Activated naive CD8-positive, alpha-beta T cell treated with anti-CD3 and anti-CD28 coated beads, Interleukin-2, amount 10 ng/mL, durations not matched to agents 7 days and 5 days (primary cell): Measurements from ENCODE around the gene TBC1D19. TPM values are rescaled to one million over a fixed set of nuclear protein-coding genes. Genes with fewer than 3 reads are reported as not detected.
"Not testable (repeated sequence)": the region's sequence is repeated elsewhere in the genome, so short reads cannot be mapped to it uniquely, and the experiment has no call there.

Source experiments
- ATAC-seq: fragments of 150-1000 bp; cut with Tn5 transposase; one replicate; pipeline ENCODE4 v1.10.0; 2021; ENCODE audit warnings: low read depth, moderate library complexity
- POLR2A ChIA-PET: fragments of 350-600 bp; sonication (Branson Sonifier 250); formaldehyde crosslinking; loops from one replicate; lab custom pipeline; 2021; ENCODE audit warnings: antibody characterized with exemption; lab: Charles Lee
- DNase-seq: peaks from one replicate; pipeline ENCODE4 v3.0.0; 2021
- H3K27ac Mint-ChIP-seq: one replicate; pipeline ENCODE4 v1.8.0; 2022; ENCODE audit warnings: mild to moderate bottlenecking, mixed read lengths
- H3K27me3 Mint-ChIP-seq: one replicate; pipeline ENCODE4 v1.8.0; 2022; ENCODE audit warnings: mild to moderate bottlenecking, moderate library complexity, mixed read lengths
- H3K36me3 Mint-ChIP-seq: one replicate; pipeline ENCODE4 v1.8.0; 2021; ENCODE audit warnings: mild to moderate bottlenecking, mixed read lengths
- H3K4me1 Mint-ChIP-seq: one replicate; pipeline ENCODE4 v1.8.0; 2021; ENCODE audit warnings: mixed read lengths
- H3K4me3 Mint-ChIP-seq: one replicate; pipeline ENCODE4 v1.8.0; 2022; ENCODE audit warnings: mild to moderate bottlenecking, moderate library complexity, mixed read lengths
- H3K9me3 Mint-ChIP-seq: one replicate; pipeline ENCODE4 v1.8.0; 2021; ENCODE audit warnings: mixed read lengths
- total RNA-seq, 2 experiments: library from RNA; stranded (reverse); gene quantifications; one replicate each; pipeline ENCODE4 v1.2.3, GENCODE V29; 2021

Gene TBC1D19
- total RNA-seq, 2 experiments from 2014 or later = 6.5 to 7.0 TPM

- no peak overlapping the region for H3K4me3 Mint-ChIP-seq
- no peaks in the 10 kb centered on the region for H3K36me3 Mint-ChIP-seq
- H3K9me3 Mint-ChIP-seq = no peaks in the 10 kb centered on the region
- H3K27ac Mint-ChIP-seq = no peak overlapping the region
- peaks cover 12% of the 10 kb centered on the region for H3K4me1 Mint-ChIP-seq
- no peak for DNase-seq
- POLR2A ChIA-PET = no interaction called here
- H3K27me3 Mint-ChIP-seq = peaks cover 8% of the 10 kb centered on the region
- no peak for ATAC-seq
Measured at GRCh38 chr4:26579169-26579568, 4.7 kb upstream of the TBC1D19 start.

GRCh38 chr4:26581341-26581740 is 2.5 kb upstream of the TBC1D19 start:
- peaks cover 20% of the 10 kb centered on the region for H3K4me1 Mint-ChIP-seq
- POLR2A ChIA-PET, H3K4me3 Mint-ChIP-seq: not testable (repeated sequence)

GRCh38 chr4:26583538-26583864 is 383 bp upstream of the TBC1D19 start:
- Mint-ChIP-seq H3K27ac (peak overlapping the region; percentile 93), H3K36me3 (no peaks in the 10 kb centered on the region), H3K4me1 (peaks cover 20% of the 10 kb centered on the region), H3K4me3 (peak overlapping the region; percentile 90), H3K27me3 (no peaks in the 10 kb centered on the region), H3K9me3 (no peaks in the 10 kb centered on the region)
- DNase-seq = no peak
- ATAC-seq = peak; percentile 82
- POLR2A ChIA-PET = interaction anchor here (0.9 to 2.0 kb wide), 6 partner anchors 13 to 724 kb away, joined by 3 to 10 read pairs (median 4); partner anchors contain the start of gene STIM2

More at GRCh38 chr4:26581341-26581740, 2.5 kb upstream of the TBC1D19 start:
- not testable (repeated sequence) for DNase-seq, H3K27ac Mint-ChIP-seq, ATAC-seq, H3K9me3 Mint-ChIP-seq, H3K27me3 Mint-ChIP-seq, H3K36me3 Mint-ChIP-seq

DNA sequence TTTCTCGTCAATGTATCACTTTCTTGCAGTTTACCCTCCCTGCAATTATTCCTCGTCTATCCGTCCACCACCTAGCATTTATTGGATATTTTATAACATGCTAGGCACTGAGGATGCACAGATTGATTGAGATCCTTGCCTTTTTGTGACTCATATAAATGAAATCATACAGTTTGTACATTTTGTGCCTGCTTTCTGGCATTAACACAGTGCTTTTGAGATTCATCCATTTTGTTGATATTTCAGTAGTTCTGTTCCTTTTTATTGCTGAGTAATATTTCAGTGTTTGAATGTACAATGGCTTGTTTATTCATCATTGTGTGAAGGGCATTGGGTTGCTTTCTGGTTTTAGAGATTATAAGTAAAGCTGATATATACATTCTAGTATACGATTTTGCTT is 841 bp downstream of the TBC1D19 start:
- no peak for DNase-seq
- Mint-ChIP-seq H3K27ac (peak overlapping the region; percentile 93), H3K36me3 (no peaks in the 10 kb centered on the region), H3K27me3 (no peaks in the 10 kb centered on the region), H3K9me3 (no peaks in the 10 kb centered on the region), H3K4me1 (peaks cover 20% of the 10 kb centered on the region), H3K4me3 (peak overlapping the region; percentile 90)
- no peak for ATAC-seq
- POLR2A ChIA-PET = interaction anchor here (0.9 to 2.0 kb wide), 6 partner anchors 14 to 277 kb away, joined by 3 to 10 read pairs (median 3); partner anchors contain the start of gene STIM2

DNA sequence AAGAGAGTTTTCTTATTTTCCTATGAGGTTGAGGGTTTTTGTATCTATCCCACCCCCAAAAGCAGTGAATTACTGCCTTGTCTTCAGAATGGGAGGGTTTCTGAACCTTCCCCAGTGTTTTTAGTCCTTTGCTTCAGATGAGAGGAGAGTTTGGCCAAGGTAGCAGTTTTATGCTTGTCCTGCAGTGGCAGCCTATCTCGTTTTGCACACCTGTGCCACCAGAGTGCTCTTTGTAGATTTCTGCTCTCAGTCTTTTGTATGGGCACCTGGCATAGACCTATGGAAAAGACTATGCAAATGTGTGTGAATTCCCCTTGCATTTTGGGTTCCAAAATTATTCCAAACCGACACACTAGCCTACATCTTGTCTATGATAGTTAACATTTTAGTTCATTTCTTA is 5.8 kb downstream of the TBC1D19 start:
- no peak overlapping the region for H3K27ac Mint-ChIP-seq

GRCh38 chr4:26590639-26591038 is 6.8 kb downstream of the TBC1D19 start:
- no peaks in the 10 kb centered on the region for H3K9me3 Mint-ChIP-seq
- no peak overlapping the region for H3K4me3 Mint-ChIP-seq
- no peak for ATAC-seq
- peaks cover 4% of the 10 kb centered on the region for H3K4me1 Mint-ChIP-seq
- no peaks in the 10 kb centered on the region for H3K27me3 Mint-ChIP-seq
- H3K36me3 Mint-ChIP-seq = no peaks in the 10 kb centered on the region
- POLR2A ChIA-PET = no interaction called here
- DNase-seq = no peak
- H3K27ac Mint-ChIP-seq = no peak overlapping the region

More for the DNA sequence above, 5.8 kb downstream of the TBC1D19 start:
- ATAC-seq (no peak), DNase-seq (no peak)
- H3K4me3 Mint-ChIP-seq = no peak overlapping the region
- H3K36me3 Mint-ChIP-seq = no peaks in the 10 kb centered on the region
- H3K27me3 Mint-ChIP-seq = no peaks in the 10 kb centered on the region
- H3K4me1 Mint-ChIP-seq = peaks cover 6% of the 10 kb centered on the region
- POLR2A ChIA-PET = no interaction called here
- H3K9me3 Mint-ChIP-seq = no peaks in the 10 kb centered on the region

DNA sequence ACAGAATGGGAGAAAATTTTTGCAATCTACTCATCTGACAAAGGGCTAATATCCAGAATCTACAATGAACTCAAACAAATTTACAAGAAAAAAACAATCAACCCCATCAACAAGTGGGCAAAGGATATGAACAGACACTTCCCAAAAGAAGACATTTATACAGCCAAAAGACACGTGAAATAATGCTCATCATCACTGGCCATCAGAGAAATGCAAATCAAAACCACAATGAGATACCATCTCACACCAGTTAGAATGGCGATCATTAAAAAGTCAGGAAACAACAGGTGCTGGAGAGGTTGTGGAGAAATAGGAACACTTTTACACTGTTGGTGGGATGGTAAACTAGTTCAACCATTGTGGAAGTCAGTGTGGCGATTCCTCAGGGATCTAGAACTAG is 9.7 kb downstream of the TBC1D19 start:
- H3K27ac Mint-ChIP-seq, H3K27me3 Mint-ChIP-seq, H3K4me1 Mint-ChIP-seq, H3K4me3 Mint-ChIP-seq, ATAC-seq, H3K36me3 Mint-ChIP-seq, H3K9me3 Mint-ChIP-seq, POLR2A ChIA-PET, DNase-seq: not testable (repeated sequence)

DNA sequence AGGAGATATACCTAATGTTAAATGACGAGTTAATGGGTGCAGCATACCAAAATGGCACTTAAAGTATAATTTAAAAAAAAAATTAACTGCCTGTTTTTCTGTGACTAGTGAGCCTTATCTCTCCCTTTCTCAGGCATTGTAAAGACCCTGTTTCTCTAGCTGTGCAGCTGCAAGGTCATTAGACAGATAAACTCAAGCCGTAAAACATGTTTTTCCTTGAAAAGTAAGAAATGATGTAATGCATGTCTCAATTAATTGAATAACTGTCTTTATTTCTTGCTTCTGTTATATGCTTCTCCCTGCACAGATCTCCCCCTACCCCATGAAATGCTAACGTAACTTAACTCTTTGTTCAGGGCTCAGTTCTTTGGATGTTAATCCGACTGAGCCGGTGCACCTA is 10.5 kb downstream of the TBC1D19 start:
- Mint-ChIP-seq H3K9me3 (no peaks in the 10 kb centered on the region), H3K4me3 (no peak overlapping the region), H3K27me3 (no peaks in the 10 kb centered on the region), H3K36me3 (no peaks in the 10 kb centered on the region), H3K27ac (no peak overlapping the region), H3K4me1 (peaks cover 4% of the 10 kb centered on the region)
- POLR2A ChIA-PET = no interaction called here
- DNase-seq = no peak
- no peak for ATAC-seq

DNA sequence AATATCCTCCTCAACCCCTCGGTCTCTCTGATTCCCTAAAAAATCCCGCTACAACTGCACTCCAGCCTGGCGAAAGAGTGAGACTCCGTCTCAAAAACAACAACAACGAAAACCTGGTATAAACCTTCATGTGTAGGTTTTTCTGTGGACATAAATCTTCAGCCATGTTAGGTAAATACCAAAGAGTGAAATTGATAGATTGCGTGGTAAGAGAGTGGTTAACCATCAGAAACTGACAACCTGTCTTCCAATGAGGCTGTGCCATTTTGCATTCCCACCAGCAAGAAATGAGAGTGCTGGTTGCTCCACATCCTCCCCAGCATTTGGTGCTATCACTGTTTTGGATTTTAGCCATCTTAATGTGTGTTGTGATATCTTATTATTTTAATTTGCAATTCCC is 10.9 kb downstream of the TBC1D19 start:
- Mint-ChIP-seq H3K9me3 (no peaks in the 10 kb centered on the region), H3K27me3 (no peaks in the 10 kb centered on the region), H3K4me3 (no peak overlapping the region), H3K4me1 (peaks cover 4% of the 10 kb centered on the region), H3K36me3 (no peaks in the 10 kb centered on the region), H3K27ac (no peak overlapping the region)
- POLR2A ChIA-PET = no interaction called here
- DNase-seq (no peak), ATAC-seq (no peak)

GRCh38 chr4:26596843-26597242 is 13.0 kb downstream of the TBC1D19 start:
- DNase-seq (no peak), ATAC-seq (no peak)
- no peaks in the 10 kb centered on the region for H3K36me3 Mint-ChIP-seq
- no peak overlapping the region for H3K27ac Mint-ChIP-seq
- H3K4me3 Mint-ChIP-seq = no peak overlapping the region
- peaks cover 3% of the 10 kb centered on the region for H3K9me3 Mint-ChIP-seq
- H3K27me3 Mint-ChIP-seq = no peaks in the 10 kb centered on the region
- H3K4me1 Mint-ChIP-seq = peaks cover 4% of the 10 kb centered on the region
- POLR2A ChIA-PET = no interaction called here

GRCh38 chr4:26601204-26601603 is 17.3 kb downstream of the TBC1D19 start:
- no peak for ATAC-seq
- POLR2A ChIA-PET = no interaction called here

GRCh38 chr4:26607776-26608175 is 23.9 kb downstream of the TBC1D19 start:
- Mint-ChIP-seq H3K36me3 (peaks cover 6% of the 10 kb centered on the region), H3K9me3 (peaks cover 3% of the 10 kb centered on the region), H3K4me1 (peaks cover 10% of the 10 kb centered on the region), H3K4me3 (no peak overlapping the region), H3K27me3 (peaks cover 2% of the 10 kb centered on the region), H3K27ac (no peak overlapping the region)
- ATAC-seq = no peak
- no peak for DNase-seq
- POLR2A ChIA-PET = no interaction called here

More at GRCh38 chr4:26601204-26601603, 17.3 kb downstream of the TBC1D19 start:
- Mint-ChIP-seq H3K27ac (no peak overlapping the region), H3K4me3 (no peak overlapping the region), H3K36me3 (no peaks in the 10 kb centered on the region), H3K27me3 (no peaks in the 10 kb centered on the region), H3K4me1 (no peaks in the 10 kb centered on the region), H3K9me3 (peaks cover 3% of the 10 kb centered on the region)
- no peak for DNase-seq

GRCh38 chr4:26609391-26609790 is 25.5 kb downstream of the TBC1D19 start:
- no peak for ATAC-seq
- H3K4me3 Mint-ChIP-seq = no peak overlapping the region
- H3K27ac Mint-ChIP-seq = no peak overlapping the region
- peaks cover 2% of the 10 kb centered on the region for H3K27me3 Mint-ChIP-seq
- H3K4me1 Mint-ChIP-seq = peaks cover 11% of the 10 kb centered on the region
- no peak for DNase-seq
- POLR2A ChIA-PET = no interaction called here
- peaks cover 3% of the 10 kb centered on the region for H3K9me3 Mint-ChIP-seq
- peaks cover 6% of the 10 kb centered on the region for H3K36me3 Mint-ChIP-seq

GRCh38 chr4:26609868-26610267 is 26.0 kb downstream of the TBC1D19 start:
- ATAC-seq = no peak
- Mint-ChIP-seq H3K27me3 (peaks cover 2% of the 10 kb centered on the region), H3K27ac (no peak overlapping the region), H3K9me3 (peaks cover 3% of the 10 kb centered on the region), H3K4me1 (peaks cover 11% of the 10 kb centered on the region), H3K36me3 (peaks cover 6% of the 10 kb centered on the region), H3K4me3 (no peak overlapping the region)
- POLR2A ChIA-PET = no interaction called here
- no peak for DNase-seq

DNA sequence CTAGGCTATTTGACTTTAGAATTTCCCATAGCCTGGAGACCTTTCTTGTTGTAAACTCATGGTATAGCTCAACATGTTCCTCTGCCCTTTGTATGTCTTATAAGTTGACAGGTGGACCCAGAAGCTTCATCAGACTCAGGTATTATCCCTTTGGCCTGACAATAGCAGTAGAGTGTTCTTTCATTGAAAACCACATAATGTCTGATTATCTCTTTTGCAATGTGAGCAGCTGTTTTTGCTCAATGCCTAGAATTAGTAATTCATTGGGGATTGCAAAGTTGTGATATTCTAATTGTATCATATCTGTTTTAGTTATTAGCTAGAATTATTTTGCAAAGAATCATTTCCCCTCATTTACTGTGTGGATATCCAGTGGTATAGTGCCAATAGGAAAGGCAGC is 27.5 kb downstream of the TBC1D19 start:
- no peak for DNase-seq
- Mint-ChIP-seq H3K9me3 (peaks cover 3% of the 10 kb centered on the region), H3K4me1 (peaks cover 11% of the 10 kb centered on the region), H3K4me3 (no peak overlapping the region), H3K36me3 (peaks cover 6% of the 10 kb centered on the region), H3K27me3 (peaks cover 2% of the 10 kb centered on the region), H3K27ac (no peak overlapping the region)
- no peak for ATAC-seq
- POLR2A ChIA-PET = no interaction called here
